HEK293 (cell line): ENCODE results near the gene C1orf210.

Experiments used
- CTCF ChIA-PET: fragments of 350-600 bp; formaldehyde crosslinking; extraction: SDS; loops from one replicate; lab custom pipeline; 2021; ENCODE audit warnings: antibody characterized with exemption; lab: Yijun Ruan, JAX
- POLR2A ChIA-PET: fragments of 300-600 bp; formaldehyde crosslinking; extraction: SDS; loops from one replicate; lab custom pipeline; 2020; ENCODE audit warnings: antibody characterized with exemption, inconsistent platforms; lab: Yijun Ruan, JAX
- H3K27ac ChIP-seq: fragments of 200-500 bp; sonication (Bioruptor generic); 2 replicates; pipeline ENCODE4 v1.5.1; 2014; ENCODE audit warnings: low read depth, low read length, control low read depth, inconsistent platforms; ENCODE audit errors: extremely low read depth
- H3K36me3 ChIP-seq, 2 experiments: fragments of 200-500 bp in 1 of 2; sonication (Bioruptor generic) in 1 of 2; 1 replicate in 1 of 2; 2 replicates in 1 of 2; pipeline ENCODE4 v1.5.1; 2014 to 2017; ENCODE audit warnings: inconsistent platforms in 2 of 2, low read length in 2 of 2; ENCODE audit not compliant: control insufficient read depth in 2 of 2, insufficient read depth in 1 of 2
- H3K4me1 ChIP-seq: fragments of 200-500 bp; sonication (Bioruptor generic); 2 replicates; pipeline ENCODE4 v1.5.1; 2014; ENCODE audit warnings: mild to moderate bottlenecking, low read length, inconsistent platforms; ENCODE audit not compliant: control insufficient read depth, insufficient read depth
- H3K4me3 ChIP-seq: 2 replicates; pipeline ENCODE4 v1.5.1; 2011; ENCODE audit warnings: low read depth, mild to moderate bottlenecking, control low read depth, low read length, moderate library complexity
- H3K9me3 ChIP-seq: fragments of 200-500 bp; sonication (Bioruptor generic); 2 replicates; pipeline ENCODE4 v1.5.1; 2014; ENCODE audit warnings: low read depth, low read length, inconsistent platforms; ENCODE audit not compliant: control insufficient read depth, insufficient read depth
- GLIS1 ChIP-seq: fragments of 450-650 bp; formaldehyde crosslinking; IDR thresholded peaks from 2 replicates; pipeline ENCODE4 v1.5.1; 2016; ENCODE audit warnings: missing biosample characterization, missing genetic modification characterization
- MYNN ChIP-seq: fragments of 450-650 bp; formaldehyde crosslinking; IDR thresholded peaks from 2 replicates; pipeline ENCODE4 v1.5.1; 2016; ENCODE audit warnings: missing biosample characterization, missing genetic modification characterization, borderline replicate concordance
- ZNF121 ChIP-seq: fragments of 450-650 bp; formaldehyde crosslinking; IDR thresholded peaks from 2 replicates; pipeline ENCODE4 v1.5.1; 2016; ENCODE audit warnings: missing biosample characterization, missing genetic modification characterization
- ZNF132 ChIP-seq: fragments of 450-650 bp; formaldehyde crosslinking; IDR thresholded peaks from 2 replicates; pipeline ENCODE4 v1.5.1; 2017; ENCODE audit warnings: missing biosample characterization, missing genetic modification characterization, borderline replicate concordance
- ZNF19 ChIP-seq: fragments of 450-650 bp; formaldehyde crosslinking; IDR thresholded peaks from 2 replicates; pipeline ENCODE4; 2016; ENCODE audit warnings: missing biosample characterization, missing genetic modification characterization, low read depth
- ZNF24 ChIP-seq: fragments of 450-650 bp; formaldehyde crosslinking; IDR thresholded peaks from 2 replicates; pipeline ENCODE4 v1.5.1; 2016; ENCODE audit warnings: missing biosample characterization, missing genetic modification characterization
- ZNF292 ChIP-seq: fragments of 450-650 bp; formaldehyde crosslinking; IDR thresholded peaks from 2 replicates; pipeline ENCODE4 v1.5.1; 2016; ENCODE audit warnings: low read depth, missing biosample characterization, missing genetic modification characterization, borderline replicate concordance
- ZNF37A ChIP-seq: fragments of 450-650 bp; IDR thresholded peaks from 2 replicates; pipeline ENCODE4 v1.5.1; 2018; ENCODE audit warnings: missing biosample characterization, missing genetic modification characterization
- ZNF530 ChIP-seq: fragments of 450-650 bp; formaldehyde crosslinking; IDR thresholded peaks from 2 replicates; pipeline ENCODE4 v1.5.1; 2016; ENCODE audit warnings: low read depth, missing biosample characterization, missing genetic modification characterization
- ZNF629 ChIP-seq: fragments of 450-650 bp; formaldehyde crosslinking; IDR thresholded peaks from 2 replicates; pipeline ENCODE4 v1.5.1; 2017; ENCODE audit warnings: missing biosample characterization, missing genetic modification characterization
- ZNF654 ChIP-seq: fragments of 450-650 bp; formaldehyde crosslinking; IDR thresholded peaks from 2 replicates; pipeline ENCODE4 v1.5.1; 2016; ENCODE audit warnings: low read depth, missing biosample characterization, missing genetic modification characterization
- ZNF768 ChIP-seq: fragments of 450-650 bp; formaldehyde crosslinking; IDR thresholded peaks from 2 replicates; pipeline ENCODE4 v1.5.1; 2018; ENCODE audit warnings: missing biosample characterization, mild to moderate bottlenecking, missing genetic modification characterization
- TF ChIP-seq, protein P1 (sequence below): fragments of 450-650 bp; formaldehyde crosslinking; IDR thresholded peaks from 2 replicates; pipeline ENCODE4 v1.5.1; 2016; ENCODE audit warnings: missing biosample characterization, missing genetic modification characterization, low read depth
- TF ChIP-seq, protein P2 (sequence below): fragments of 450-650 bp; formaldehyde crosslinking; IDR thresholded peaks from 2 replicates; pipeline ENCODE4 v1.5.1; 2016; ENCODE audit warnings: missing biosample characterization, missing genetic modification characterization, borderline replicate concordance
- TF ChIP-seq, protein P3 (sequence below): fragments of 450-650 bp; formaldehyde crosslinking; IDR thresholded peaks from 2 replicates; pipeline ENCODE4 v1.5.1; 2017; ENCODE audit warnings: missing biosample characterization, missing genetic modification characterization
- TF ChIP-seq, protein P4 (sequence below): sonication (generic); formaldehyde crosslinking; IDR thresholded peaks from 2 replicates; pipeline ENCODE4 v1.8.1; 2022; ENCODE audit warnings: mild to moderate bottlenecking, moderate library complexity, missing genetic modification reagents

Gene C1orf210

GRCh38 chr1:43253173-43253572 lies 32.2 kb downstream of the C1orf210 start:
- CTCF ChIA-PET, result no interaction called here
- H3K4me3 ChIP-seq, result no peak overlapping the region
- no peak for TF ChIP-seq ZNF37A (tag by site-specific recombination)
- TF ChIP-seq ZNF121 (tag by site-specific recombination), result no peak
- no peak for TF ChIP-seq GLIS1 (tag by site-specific recombination)
- TF ChIP-seq, protein P1, sequence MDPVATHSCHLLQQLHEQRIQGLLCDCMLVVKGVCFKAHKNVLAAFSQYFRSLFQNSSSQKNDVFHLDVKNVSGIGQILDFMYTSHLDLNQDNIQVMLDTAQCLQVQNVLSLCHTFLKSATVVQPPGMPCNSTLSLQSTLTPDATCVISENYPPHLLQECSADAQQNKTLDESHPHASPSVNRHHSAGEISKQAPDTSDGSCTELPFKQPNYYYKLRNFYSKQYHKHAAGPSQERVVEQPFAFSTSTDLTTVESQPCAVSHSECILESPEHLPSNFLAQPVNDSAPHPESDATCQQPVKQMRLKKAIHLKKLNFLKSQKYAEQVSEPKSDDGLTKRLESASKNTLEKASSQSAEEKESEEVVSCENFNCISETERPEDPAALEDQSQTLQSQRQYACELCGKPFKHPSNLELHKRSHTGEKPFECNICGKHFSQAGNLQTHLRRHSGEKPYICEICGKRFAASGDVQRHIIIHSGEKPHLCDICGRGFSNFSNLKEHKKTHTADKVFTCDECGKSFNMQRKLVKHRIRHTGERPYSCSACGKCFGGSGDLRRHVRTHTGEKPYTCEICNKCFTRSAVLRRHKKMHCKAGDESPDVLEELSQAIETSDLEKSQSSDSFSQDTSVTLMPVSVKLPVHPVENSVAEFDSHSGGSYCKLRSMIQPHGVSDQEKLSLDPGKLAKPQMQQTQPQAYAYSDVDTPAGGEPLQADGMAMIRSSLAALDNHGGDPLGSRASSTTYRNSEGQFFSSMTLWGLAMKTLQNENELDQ, result no peak
- no peaks in the 10 kb centered on the region for H3K9me3 ChIP-seq
- H3K27ac ChIP-seq, result no peak overlapping the region
- no peaks in the 10 kb centered on the region for H3K36me3 ChIP-seq
- no peaks in the 10 kb centered on the region for H3K4me1 ChIP-seq
- POLR2A ChIA-PET, result no interaction called here

DNA sequence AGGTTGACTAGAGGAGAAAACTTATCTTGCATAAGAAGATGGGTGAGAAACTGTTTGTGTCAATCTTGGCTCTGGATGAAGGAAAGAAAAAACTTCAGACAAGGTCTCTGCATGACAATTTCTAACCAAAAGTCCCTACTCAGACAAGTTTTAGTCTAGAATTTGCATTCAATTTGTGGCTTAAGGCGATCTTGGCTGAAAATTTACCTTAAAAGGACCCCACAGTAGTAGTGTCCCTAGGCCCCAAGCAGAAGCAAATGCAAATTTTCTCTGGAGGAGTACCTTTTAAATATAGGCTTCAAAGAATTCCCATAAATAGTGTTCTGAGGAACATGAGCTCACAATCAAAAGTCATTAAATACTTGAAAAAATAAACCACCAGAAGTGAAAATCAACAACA lies 33.2 kb downstream of the C1orf210 start:
- Histone ChIP-seq H3K9me3 (no peaks in the 10 kb centered on the region), H3K36me3 (no peaks in the 10 kb centered on the region), H3K4me3 (no peak overlapping the region), H3K27ac (no peak overlapping the region), H3K4me1 (no peaks in the 10 kb centered on the region)
- no peak for TF ChIP-seq ZNF24
- TF ChIP-seq, protein P2, sequence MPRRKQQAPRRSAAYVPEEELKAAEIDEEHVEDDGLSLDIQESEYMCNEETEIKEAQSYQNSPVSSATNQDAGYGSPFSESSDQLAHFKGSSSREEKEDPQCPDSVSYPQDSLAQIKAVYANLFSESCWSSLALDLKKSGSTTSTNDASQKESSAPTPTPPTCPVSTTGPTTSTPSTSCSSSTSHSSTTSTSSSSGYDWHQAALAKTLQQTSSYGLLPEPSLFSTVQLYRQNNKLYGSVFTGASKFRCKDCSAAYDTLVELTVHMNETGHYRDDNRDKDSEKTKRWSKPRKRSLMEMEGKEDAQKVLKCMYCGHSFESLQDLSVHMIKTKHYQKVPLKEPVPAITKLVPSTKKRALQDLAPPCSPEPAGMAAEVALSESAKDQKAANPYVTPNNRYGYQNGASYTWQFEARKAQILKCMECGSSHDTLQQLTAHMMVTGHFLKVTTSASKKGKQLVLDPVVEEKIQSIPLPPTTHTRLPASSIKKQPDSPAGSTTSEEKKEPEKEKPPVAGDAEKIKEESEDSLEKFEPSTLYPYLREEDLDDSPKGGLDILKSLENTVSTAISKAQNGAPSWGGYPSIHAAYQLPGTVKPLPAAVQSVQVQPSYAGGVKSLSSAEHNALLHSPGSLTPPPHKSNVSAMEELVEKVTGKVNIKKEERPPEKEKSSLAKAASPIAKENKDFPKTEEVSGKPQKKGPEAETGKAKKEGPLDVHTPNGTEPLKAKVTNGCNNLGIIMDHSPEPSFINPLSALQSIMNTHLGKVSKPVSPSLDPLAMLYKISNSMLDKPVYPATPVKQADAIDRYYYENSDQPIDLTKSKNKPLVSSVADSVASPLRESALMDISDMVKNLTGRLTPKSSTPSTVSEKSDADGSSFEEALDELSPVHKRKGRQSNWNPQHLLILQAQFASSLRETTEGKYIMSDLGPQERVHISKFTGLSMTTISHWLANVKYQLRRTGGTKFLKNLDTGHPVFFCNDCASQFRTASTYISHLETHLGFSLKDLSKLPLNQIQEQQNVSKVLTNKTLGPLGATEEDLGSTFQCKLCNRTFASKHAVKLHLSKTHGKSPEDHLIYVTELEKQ (tag by site-specific recombination), result no peak
- no peak for TF ChIP-seq ZNF292 (tag by site-specific recombination)
- TF ChIP-seq, protein P3, sequence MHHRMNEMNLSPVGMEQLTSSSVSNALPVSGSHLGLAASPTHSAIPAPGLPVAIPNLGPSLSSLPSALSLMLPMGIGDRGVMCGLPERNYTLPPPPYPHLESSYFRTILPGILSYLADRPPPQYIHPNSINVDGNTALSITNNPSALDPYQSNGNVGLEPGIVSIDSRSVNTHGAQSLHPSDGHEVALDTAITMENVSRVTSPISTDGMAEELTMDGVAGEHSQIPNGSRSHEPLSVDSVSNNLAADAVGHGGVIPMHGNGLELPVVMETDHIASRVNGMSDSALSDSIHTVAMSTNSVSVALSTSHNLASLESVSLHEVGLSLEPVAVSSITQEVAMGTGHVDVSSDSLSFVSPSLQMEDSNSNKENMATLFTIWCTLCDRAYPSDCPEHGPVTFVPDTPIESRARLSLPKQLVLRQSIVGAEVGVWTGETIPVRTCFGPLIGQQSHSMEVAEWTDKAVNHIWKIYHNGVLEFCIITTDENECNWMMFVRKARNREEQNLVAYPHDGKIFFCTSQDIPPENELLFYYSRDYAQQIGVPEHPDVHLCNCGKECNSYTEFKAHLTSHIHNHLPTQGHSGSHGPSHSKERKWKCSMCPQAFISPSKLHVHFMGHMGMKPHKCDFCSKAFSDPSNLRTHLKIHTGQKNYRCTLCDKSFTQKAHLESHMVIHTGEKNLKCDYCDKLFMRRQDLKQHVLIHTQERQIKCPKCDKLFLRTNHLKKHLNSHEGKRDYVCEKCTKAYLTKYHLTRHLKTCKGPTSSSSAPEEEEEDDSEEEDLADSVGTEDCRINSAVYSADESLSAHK (tag by site-specific recombination), result no peak
- TF ChIP-seq ZNF768, result no peak
- no peak for TF ChIP-seq ZNF132 (tag by site-specific recombination)
- TF ChIP-seq ZNF530 (tag by site-specific recombination), result no peak
- no peak for TF ChIP-seq ZNF629
- no peak for TF ChIP-seq ZNF654 (tag by site-specific recombination)
- TF ChIP-seq MYNN (tag by site-specific recombination), result no peak
- CTCF ChIA-PET, result interaction anchor here (0.6 kb wide), 1 partner anchor 37 kb away, joined by 3 read pairs; no protein-coding TSS in a partner anchor
- POLR2A ChIA-PET, result no interaction called here

DNA sequence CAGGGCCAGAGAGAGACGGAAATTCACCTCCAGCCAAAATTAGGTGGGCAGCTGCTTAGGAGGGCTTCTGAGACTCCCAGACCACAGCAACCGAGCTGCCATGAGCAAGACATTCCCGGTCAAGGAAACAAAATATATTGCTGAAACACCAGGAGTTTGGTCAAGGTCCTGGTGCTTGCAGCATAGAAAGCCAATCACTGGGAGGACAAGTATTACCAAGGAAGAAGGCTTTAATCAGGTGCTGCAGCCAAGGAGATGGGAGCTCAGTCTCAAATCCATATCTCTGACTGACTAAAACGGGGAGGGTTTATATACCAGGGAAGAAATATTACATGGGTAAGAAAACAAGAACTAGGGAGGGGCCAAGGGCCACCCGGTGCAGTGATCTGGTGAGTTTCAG lies 34.4 kb downstream of the C1orf210 start:
- Histone ChIP-seq H3K4me1 (no peaks in the 10 kb centered on the region), H3K9me3 (no peaks in the 10 kb centered on the region), H3K27ac (no peak overlapping the region)
- ChIA-PET POLR2A (no interaction called here), CTCF (no interaction called here)
- TF ChIP-seq ZNF37A (tag by site-specific recombination), result no peak
- TF ChIP-seq, protein P4, sequence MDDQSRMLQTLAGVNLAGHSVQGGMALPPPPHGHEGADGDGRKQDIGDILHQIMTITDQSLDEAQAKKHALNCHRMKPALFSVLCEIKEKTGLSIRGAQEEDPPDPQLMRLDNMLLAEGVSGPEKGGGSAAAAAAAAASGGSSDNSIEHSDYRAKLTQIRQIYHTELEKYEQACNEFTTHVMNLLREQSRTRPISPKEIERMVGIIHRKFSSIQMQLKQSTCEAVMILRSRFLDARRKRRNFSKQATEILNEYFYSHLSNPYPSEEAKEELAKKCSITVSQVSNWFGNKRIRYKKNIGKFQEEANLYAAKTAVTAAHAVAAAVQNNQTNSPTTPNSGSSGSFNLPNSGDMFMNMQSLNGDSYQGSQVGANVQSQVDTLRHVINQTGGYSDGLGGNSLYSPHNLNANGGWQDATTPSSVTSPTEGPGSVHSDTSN (CRISPR knock-in tag), result no peak
- TF ChIP-seq ZNF19 (tag by site-specific recombination), result no peak
- TF ChIP-seq, all 188 proteins: peak for 0
- Histone ChIP-seq H3K4me3 (no peak overlapping the region), H3K36me3 (no peaks in the 10 kb centered on the region)
